Measurements from ENCODE around the gene MRGPRX4.
"Not testable (repeated sequence)": the region's sequence is repeated elsewhere in the genome, so short reads cannot be mapped to it uniquely, and the experiment has no call there.

MRGPRX4 gene

GRCh38 chr11:18145025-18145424 is 27.6 kb upstream of the MRGPRX4 start:
- DNase-seq (ENCODE audit: low read depth) = no peak
- TF ChIP-seq CTCF (IDR thresholded peaks at IDR 0.05; ENCODE audit: insufficient read depth, low read depth, low read length, missing control alignments) = no peak
- no peak overlapping the region for H3K4me3 ChIP-seq (ENCODE audit: low read depth, low read length)

- no peak overlapping the region for H3K4me3 ChIP-seq (ENCODE audit: low read depth, low read length)
Observed at GRCh38 chr11:18145837-18146236, 26.8 kb upstream of the MRGPRX4 start.

GRCh38 chr11:18151581-18151980 is 21.1 kb upstream of the MRGPRX4 start:
- H3K4me3 ChIP-seq (ENCODE audit: low read depth, low read length) = no peak overlapping the region
- TF ChIP-seq CTCF (IDR thresholded peaks at IDR 0.05; ENCODE audit: insufficient read depth, low read depth, low read length, missing control alignments) = no peak
- no peak for DNase-seq (ENCODE audit: low read depth)

More at GRCh38 chr11:18145837-18146236, 26.8 kb upstream of the MRGPRX4 start:
- TF ChIP-seq CTCF (IDR thresholded peaks at IDR 0.05; ENCODE audit: insufficient read depth, low read depth, low read length, missing control alignments) = no peak
- no peak for DNase-seq (ENCODE audit: low read depth)

GRCh38 chr11:18168372-18168771 is 4.3 kb upstream of the MRGPRX4 start:
- TF ChIP-seq CTCF (IDR thresholded peaks at IDR 0.05; ENCODE audit: insufficient read depth, low read depth, low read length, missing control alignments) = no peak
- DNase-seq (ENCODE audit: low read depth) = no peak
- H3K4me3 ChIP-seq (ENCODE audit: low read depth, low read length) = no peak overlapping the region

GRCh38 chr11:18171377-18172000 is 1.1 kb upstream of the MRGPRX4 start:
- H3K4me3 ChIP-seq (ENCODE audit: low read depth, low read length) = no peak overlapping the region
- peak; percentile 50 for TF ChIP-seq CTCF (IDR thresholded peaks at IDR 0.05; ENCODE audit: insufficient read depth, low read depth, low read length, missing control alignments)
- DNase-seq (ENCODE audit: low read depth) = peak; percentile 26

GRCh38 chr11:18173225-18173866 is 709 bp downstream of the MRGPRX4 start:
- no peak for DNase-seq (ENCODE audit: low read depth)
- no peak overlapping the region for H3K4me3 ChIP-seq (ENCODE audit: low read depth, low read length)
- TF ChIP-seq CTCF (IDR thresholded peaks at IDR 0.05; ENCODE audit: insufficient read depth, low read depth, low read length, missing control alignments) = no peak

GRCh38 chr11:18188796-18189195 is 16.2 kb downstream of the MRGPRX4 start:
- no peak overlapping the region for H3K4me3 ChIP-seq (ENCODE audit: low read depth, low read length)
- no peak for DNase-seq (ENCODE audit: low read depth)
- TF ChIP-seq CTCF (IDR thresholded peaks at IDR 0.05; ENCODE audit: insufficient read depth, low read depth, low read length, missing control alignments) = no peak

- not testable (repeated sequence) for H3K4me3 ChIP-seq (ENCODE audit: low read depth, low read length); DNase-seq (ENCODE audit: low read depth)
Observed at GRCh38 chr11:18189476-18190245, 17.0 kb downstream of the MRGPRX4 start.
